GM23338 (cell line): ENCODE data around the gene FOXD2. TPM values are rescaled to one million over a fixed set of nuclear protein-coding genes. Genes with fewer than 3 reads are reported as not detected.

Experiments
- ATAC-seq: fragments of 200-7000 bp; cut with Tn5 transposase; 3 replicates; pipeline ENCODE4 v1.9.1; 2020
- DNase-seq: peaks from one replicate; pipeline ENCODE4 v3.0.0-alpha.2; 2015; ENCODE audit warnings: low spot score
- H2AFZ ChIP-seq: fragments of 200-600 bp; sonication (generic); 2 replicates; pipeline ENCODE4 v1.8.0; 2016; ENCODE audit warnings: antibody characterized with exemption, mild to moderate bottlenecking, moderate library complexity
- H3F3A ChIP-seq: fragments of 200-600 bp; sonication (generic); replicated peaks from 2 replicates; pipeline ENCODE4 v1.8.0; 2017; ENCODE audit warnings: antibody characterized with exemption, mixed run types, low read depth
- H3K27ac ChIP-seq: fragments of 200-600 bp; sonication (generic); 2 replicates; pipeline ENCODE4 v1.6.1; 2016; ENCODE audit warnings: low read depth
- H3K27me3 ChIP-seq: fragments of 200-600 bp; sonication (generic); 2 replicates; pipeline ENCODE4 v1.8.0; 2016; ENCODE audit warnings: mild to moderate bottlenecking, mixed run types, moderate library complexity; ENCODE audit not compliant: insufficient read depth
- H3K36me3 ChIP-seq: fragments of 200-600 bp; sonication (generic); 2 replicates; pipeline ENCODE4 v1.8.0; 2016; ENCODE audit warnings: mild to moderate bottlenecking; ENCODE audit not compliant: insufficient read depth
- H3K4me1 ChIP-seq: fragments of 200-600 bp; sonication (generic); 2 replicates; pipeline ENCODE4 v1.8.0; 2016; ENCODE audit warnings: mild to moderate bottlenecking, moderate library complexity; ENCODE audit not compliant: insufficient read depth
- H3K4me2 ChIP-seq: fragments of 200-600 bp; sonication (generic); 2 replicates; pipeline ENCODE4 v1.7.1; 2017; ENCODE audit warnings: mixed run types
- H3K4me3 ChIP-seq: fragments of 200-600 bp; sonication (generic); 2 replicates; pipeline ENCODE4 v1.6.1; 2016; ENCODE audit warnings: mixed run types
- H3K79me2 ChIP-seq: fragments of 200-600 bp; sonication (generic); replicated peaks from 2 replicates; pipeline ENCODE4 v1.8.0; 2017; ENCODE audit warnings: mild to moderate bottlenecking; ENCODE audit not compliant: insufficient read depth
- H3K9me2 ChIP-seq: fragments of 200-600 bp; sonication (generic); 2 replicates; pipeline ENCODE4 v1.8.0; 2017; ENCODE audit not compliant: insufficient read depth
- H4K20me1 ChIP-seq: fragments of 200-600 bp; sonication (generic); replicated peaks from 2 replicates; pipeline ENCODE4 v1.8.0; 2017; ENCODE audit warnings: mild to moderate bottlenecking; ENCODE audit not compliant: insufficient read depth
- H3K27ac Mint-ChIP-seq: 2 replicates; pipeline ENCODE4 v1.8.0; 2020; ENCODE audit warnings: inconsistent platforms, mild to moderate bottlenecking, moderate library complexity, mixed read lengths
- H3K27me3 Mint-ChIP-seq: 3 replicates; pipeline ENCODE4 v1.8.0; 2022; ENCODE audit warnings: low read depth, mild to moderate bottlenecking, moderate library complexity, mixed read lengths, inconsistent platforms; ENCODE audit not compliant: insufficient read depth, poor library complexity
- H3K36me3 Mint-ChIP-seq: 3 replicates; pipeline ENCODE4 v1.8.0; 2021; ENCODE audit warnings: low read depth, mild to moderate bottlenecking, inconsistent platforms, moderate library complexity, mixed read lengths
- H3K4me1 Mint-ChIP-seq: 3 replicates; pipeline ENCODE4 v1.8.0; 2020; ENCODE audit warnings: mild to moderate bottlenecking, inconsistent platforms, mixed read lengths
- H3K4me3 Mint-ChIP-seq: 3 replicates; pipeline ENCODE4 v1.8.0; 2021; ENCODE audit warnings: moderate library complexity, mild to moderate bottlenecking, inconsistent platforms, mixed read lengths
- H3K9me3 Mint-ChIP-seq: 3 replicates; pipeline ENCODE4 v1.8.0; 2020; ENCODE audit warnings: moderate library complexity, mild to moderate bottlenecking, inconsistent platforms, mixed read lengths
- CREB1 ChIP-seq: fragments of 250-450 bp; sonication (Bioruptor Pico); IDR thresholded peaks from 2 replicates; pipeline ENCODE4 v1.5.0; 2020; ENCODE audit warnings: low read depth, mild to moderate bottlenecking, moderate library complexity
- CTCF ChIP-seq, 2 experiments: fragments of 200-600 bp in 1 of 2; sonication (generic) in 1 of 2; conservative IDR thresholded peaks; 2 replicates each; pipeline versions ENCODE4 v1.5.1 to v1.6.1; 2016 to 2017; ENCODE audit warnings: antibody characterized with exemption in 2 of 2, low read depth in 2 of 2, mild to moderate bottlenecking in 2 of 2, moderate library complexity in 1 of 2
- ETS1 ChIP-seq: IDR thresholded peaks from 2 replicates; pipeline ENCODE4 v1.6.1; 2016; ENCODE audit warnings: antibody characterized with exemption
- EZH2 ChIP-seq: fragments of 200-600 bp; sonication (generic); IDR thresholded peaks from one replicate; pipeline ENCODE4 v1.8.0; 2017; ENCODE audit warnings: antibody characterized with exemption, mild to moderate bottlenecking, low read depth; ENCODE audit not compliant: unreplicated experiment
- EZH2phosphoT487 ChIP-seq: fragments of 200-600 bp; sonication (generic); IDR thresholded peaks from one replicate; pipeline ENCODE4 v1.8.1; 2018; ENCODE audit warnings: antibody characterized with exemption; ENCODE audit not compliant: unreplicated experiment
- JUNB ChIP-seq: IDR thresholded peaks from one replicate; pipeline ENCODE4 v1.6.1; 2016; ENCODE audit warnings: antibody characterized with exemption; ENCODE audit not compliant: unreplicated experiment
- NANOG ChIP-seq: IDR thresholded peaks from 2 replicates; pipeline ENCODE4 v1.6.1; 2016; ENCODE audit warnings: antibody characterized with exemption, borderline replicate concordance
- POLR2AphosphoS5 ChIP-seq: IDR thresholded peaks from 2 replicates; pipeline ENCODE4 v1.6.1; 2016; ENCODE audit warnings: antibody characterized with exemption, low read depth
- STAT1 ChIP-seq: IDR thresholded peaks from one replicate; pipeline ENCODE4 v1.6.1; 2016; ENCODE audit warnings: antibody characterized with exemption; ENCODE audit not compliant: unreplicated experiment
- ZNF114 ChIP-seq: fragments of 250-450 bp; sonication (Bioruptor Pico); IDR thresholded peaks from 2 replicates; pipeline ENCODE4 v1.5.0; 2020; ENCODE audit warnings: mild to moderate bottlenecking, moderate library complexity
- ZNF331 ChIP-seq: fragments of 250-450 bp; sonication (Bioruptor Pico); IDR thresholded peaks from 2 replicates; pipeline ENCODE4 v1.5.0; 2020; ENCODE audit warnings: low read depth, mild to moderate bottlenecking, moderate library complexity
- ZNF462 ChIP-seq: fragments of 250-450 bp; sonication (Bioruptor Pico); IDR thresholded peaks from 2 replicates; pipeline ENCODE4 v1.5.0; 2020; ENCODE audit warnings: mild to moderate bottlenecking, moderate library complexity
- polyA plus RNA-seq: library from polyadenylated mRNA; unstranded; fragments of >200 nt; fragmentation: Nextera tagmentation; extraction: Ambion mirVana; gene quantifications from 2 replicates; pipeline ENCODE4 v1.2.1, GENCODE V29; 2016
- total RNA-seq: library from RNA; depleted of rRNA; stranded (reverse); fragments of >200 nt; shearing (Covaris generic); gene quantifications from 2 replicates; pipeline ENCODE4 v1.2.3, GENCODE V29; 2014
- TF ChIP-seq, protein P1 (sequence below): IDR thresholded peaks from one replicate; pipeline ENCODE4 v1.6.1; 2018; ENCODE audit warnings: antibody characterized with exemption; ENCODE audit not compliant: unreplicated experiment

The FOXD2 gene
- total and polyA plus RNA-seq, 2 experiments from 2014 or later, result 0.28 TPM; not detected in 1

DNA sequence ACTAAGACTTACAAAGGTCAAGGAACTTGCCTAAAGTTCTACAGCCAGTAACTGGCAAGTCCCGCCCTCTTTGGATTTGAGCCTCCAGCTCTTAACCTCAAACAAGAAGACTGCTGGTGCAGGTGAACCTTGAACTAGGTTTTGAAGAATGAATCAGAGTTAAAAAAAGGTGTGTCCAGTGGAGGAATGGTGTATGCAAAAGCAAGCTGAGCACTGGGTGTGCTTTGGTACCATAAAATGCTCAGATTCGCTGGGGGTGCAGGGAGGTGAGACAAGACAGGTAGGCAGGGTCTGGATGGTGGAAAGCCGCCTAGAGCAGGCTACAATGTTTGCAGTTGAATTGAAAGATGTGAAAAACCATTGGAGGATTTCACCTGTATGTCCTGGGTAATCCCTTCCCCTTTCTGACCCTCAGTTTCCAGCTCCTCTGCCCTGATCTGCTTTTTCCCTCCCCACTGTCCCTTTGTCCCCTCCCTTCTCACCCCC, 39.8 kb downstream of the FOXD2 start:
- Histone ChIP-seq H4K20me1 (no peaks in the 10 kb centered on the region), H3F3A (no peaks in the 10 kb centered on the region), H3K36me3 (no peaks in the 10 kb centered on the region), H3K4me1 (peaks cover 4% of the 10 kb centered on the region; the same call in 1 of the 2 replicates), H3K27ac (no peak overlapping the region), H3K4me2 (no peak overlapping the region), H3K27me3 (no peaks in the 10 kb centered on the region), H3K9me2 (no peaks in the 10 kb centered on the region), H3K4me3 (no peak overlapping the region), H2AFZ (peak overlapping the region; percentile 47; the same call in 1 of the 2 replicates), H3K79me2 (no peaks in the 10 kb centered on the region)
- peaks cover 3% of the 10 kb centered on the region; the same call in 1 of the 3 replicates for H3K9me3 Mint-ChIP-seq
- H3K36me3 Mint-ChIP-seq, result no peaks in the 10 kb centered on the region; the same call in 2 of the 3 replicates
- no peak overlapping the region for H3K27ac Mint-ChIP-seq
- DNase-seq (no peak), ATAC-seq (no peak)
- H3K27me3 Mint-ChIP-seq, result peaks cover 6% of the 10 kb centered on the region
- peaks cover 14% of the 10 kb centered on the region for H3K4me1 Mint-ChIP-seq
- TF ChIP-seq, protein P1, sequence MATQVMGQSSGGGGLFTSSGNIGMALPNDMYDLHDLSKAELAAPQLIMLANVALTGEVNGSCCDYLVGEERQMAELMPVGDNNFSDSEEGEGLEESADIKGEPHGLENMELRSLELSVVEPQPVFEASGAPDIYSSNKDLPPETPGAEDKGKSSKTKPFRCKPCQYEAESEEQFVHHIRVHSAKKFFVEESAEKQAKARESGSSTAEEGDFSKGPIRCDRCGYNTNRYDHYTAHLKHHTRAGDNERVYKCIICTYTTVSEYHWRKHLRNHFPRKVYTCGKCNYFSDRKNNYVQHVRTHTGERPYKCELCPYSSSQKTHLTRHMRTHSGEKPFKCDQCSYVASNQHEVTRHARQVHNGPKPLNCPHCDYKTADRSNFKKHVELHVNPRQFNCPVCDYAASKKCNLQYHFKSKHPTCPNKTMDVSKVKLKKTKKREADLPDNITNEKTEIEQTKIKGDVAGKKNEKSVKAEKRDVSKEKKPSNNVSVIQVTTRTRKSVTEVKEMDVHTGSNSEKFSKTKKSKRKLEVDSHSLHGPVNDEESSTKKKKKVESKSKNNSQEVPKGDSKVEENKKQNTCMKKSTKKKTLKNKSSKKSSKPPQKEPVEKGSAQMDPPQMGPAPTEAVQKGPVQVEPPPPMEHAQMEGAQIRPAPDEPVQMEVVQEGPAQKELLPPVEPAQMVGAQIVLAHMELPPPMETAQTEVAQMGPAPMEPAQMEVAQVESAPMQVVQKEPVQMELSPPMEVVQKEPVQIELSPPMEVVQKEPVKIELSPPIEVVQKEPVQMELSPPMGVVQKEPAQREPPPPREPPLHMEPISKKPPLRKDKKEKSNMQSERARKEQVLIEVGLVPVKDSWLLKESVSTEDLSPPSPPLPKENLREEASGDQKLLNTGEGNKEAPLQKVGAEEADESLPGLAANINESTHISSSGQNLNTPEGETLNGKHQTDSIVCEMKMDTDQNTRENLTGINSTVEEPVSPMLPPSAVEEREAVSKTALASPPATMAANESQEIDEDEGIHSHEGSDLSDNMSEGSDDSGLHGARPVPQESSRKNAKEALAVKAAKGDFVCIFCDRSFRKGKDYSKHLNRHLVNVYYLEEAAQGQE, result no peak
- no peak for TF ChIP-seq ZNF331 (CRISPR knock-in tag)
- TF ChIP-seq POLR2AphosphoS5, result no peak
- TF ChIP-seq CREB1 (CRISPR knock-in tag), result no peak
- TF ChIP-seq CTCF (conservative IDR thresholded peaks at IDR 0.05; ENCODE audit: low read depth in 2 of 2), result no peak
- TF ChIP-seq EZH2, result no peak
- TF ChIP-seq ZNF114, result no peak
- TF ChIP-seq ETS1, result no peak
- TF ChIP-seq EZH2phosphoT487, result no peak
- TF ChIP-seq ZNF462 (CRISPR knock-in tag), result no peak
- TF ChIP-seq JUNB, result no peak
- TF ChIP-seq NANOG, result no peak
- TF ChIP-seq STAT1, result no peak
- H3K4me3 Mint-ChIP-seq, result no peak overlapping the region
